ENCODE data around the gene HINT2.

The HINT2 gene

DNA sequence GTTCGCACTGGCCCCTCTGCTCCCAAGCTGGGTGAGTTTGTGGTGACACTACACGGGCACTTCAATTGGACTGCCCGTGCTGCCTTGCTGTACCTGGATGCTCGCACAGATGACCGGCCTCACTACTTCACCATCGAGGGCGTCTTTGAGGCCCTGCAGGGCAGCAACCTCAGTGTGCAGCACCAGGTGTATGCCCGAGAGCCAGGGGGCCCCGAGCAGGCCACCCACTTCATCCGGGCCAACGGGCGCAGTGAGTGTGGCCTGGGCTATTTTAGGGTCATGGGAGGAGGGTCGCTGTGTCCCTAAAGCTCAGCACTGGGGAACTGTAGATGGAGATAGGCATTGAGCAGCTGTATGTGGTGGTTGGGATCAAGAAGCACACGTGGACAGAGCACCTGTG is 22.0 kb downstream of the HINT2 start:
- Histone ChIP-seq H3K9ac (ENCODE audit: low read depth, low read length) (no peak overlapping the region), H3K27me3 (ENCODE audit: insufficient read depth, low read length, poor library complexity) (no peaks in the 10 kb centered on the region), H3K27ac (ENCODE audit: low read length) (no peak overlapping the region), H3K36me3 (ENCODE audit: insufficient read depth, low read length) (peaks cover 6% of the 10 kb centered on the region), H3K4me2 (ENCODE audit: insufficient read depth, low read length) (no peak overlapping the region), H3K9me3 (ENCODE audit: insufficient read depth, low read length, severe bottlenecking) (no peaks in the 10 kb centered on the region), H3K4me3 (ENCODE audit: low read depth in 1 of 2, low read length in 2 of 2) (no peak overlapping the region), H3K4me1 (ENCODE audit: insufficient read depth, low read length) (no peaks in the 10 kb centered on the region), H4K20me1 (ENCODE audit: insufficient read depth, low read length) (no peaks in the 10 kb centered on the region), H3K79me2 (ENCODE audit: insufficient read depth, low read length) (no peaks in the 10 kb centered on the region), H2AFZ (ENCODE audit: low read depth, low read length) (no peak overlapping the region)
- DNase-seq (no peak), ATAC-seq (ENCODE audit: insufficient read depth, low read depth) (no peak)
- TF ChIP-seq, protein P1, sequence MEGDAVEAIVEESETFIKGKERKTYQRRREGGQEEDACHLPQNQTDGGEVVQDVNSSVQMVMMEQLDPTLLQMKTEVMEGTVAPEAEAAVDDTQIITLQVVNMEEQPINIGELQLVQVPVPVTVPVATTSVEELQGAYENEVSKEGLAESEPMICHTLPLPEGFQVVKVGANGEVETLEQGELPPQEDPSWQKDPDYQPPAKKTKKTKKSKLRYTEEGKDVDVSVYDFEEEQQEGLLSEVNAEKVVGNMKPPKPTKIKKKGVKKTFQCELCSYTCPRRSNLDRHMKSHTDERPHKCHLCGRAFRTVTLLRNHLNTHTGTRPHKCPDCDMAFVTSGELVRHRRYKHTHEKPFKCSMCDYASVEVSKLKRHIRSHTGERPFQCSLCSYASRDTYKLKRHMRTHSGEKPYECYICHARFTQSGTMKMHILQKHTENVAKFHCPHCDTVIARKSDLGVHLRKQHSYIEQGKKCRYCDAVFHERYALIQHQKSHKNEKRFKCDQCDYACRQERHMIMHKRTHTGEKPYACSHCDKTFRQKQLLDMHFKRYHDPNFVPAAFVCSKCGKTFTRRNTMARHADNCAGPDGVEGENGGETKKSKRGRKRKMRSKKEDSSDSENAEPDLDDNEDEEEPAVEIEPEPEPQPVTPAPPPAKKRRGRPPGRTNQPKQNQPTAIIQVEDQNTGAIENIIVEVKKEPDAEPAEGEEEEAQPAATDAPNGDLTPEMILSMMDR (IDR thresholded peaks at IDR 0.05; ENCODE audit: borderline replicate concordance, extremely low read depth, low read length, poor library complexity, severe bottlenecking) = no peak
- no peak for TF ChIP-seq EZH2 (IDR thresholded peaks at IDR 0.05; ENCODE audit: borderline replicate concordance, low read depth, low read length, severe bottlenecking)

DNA sequence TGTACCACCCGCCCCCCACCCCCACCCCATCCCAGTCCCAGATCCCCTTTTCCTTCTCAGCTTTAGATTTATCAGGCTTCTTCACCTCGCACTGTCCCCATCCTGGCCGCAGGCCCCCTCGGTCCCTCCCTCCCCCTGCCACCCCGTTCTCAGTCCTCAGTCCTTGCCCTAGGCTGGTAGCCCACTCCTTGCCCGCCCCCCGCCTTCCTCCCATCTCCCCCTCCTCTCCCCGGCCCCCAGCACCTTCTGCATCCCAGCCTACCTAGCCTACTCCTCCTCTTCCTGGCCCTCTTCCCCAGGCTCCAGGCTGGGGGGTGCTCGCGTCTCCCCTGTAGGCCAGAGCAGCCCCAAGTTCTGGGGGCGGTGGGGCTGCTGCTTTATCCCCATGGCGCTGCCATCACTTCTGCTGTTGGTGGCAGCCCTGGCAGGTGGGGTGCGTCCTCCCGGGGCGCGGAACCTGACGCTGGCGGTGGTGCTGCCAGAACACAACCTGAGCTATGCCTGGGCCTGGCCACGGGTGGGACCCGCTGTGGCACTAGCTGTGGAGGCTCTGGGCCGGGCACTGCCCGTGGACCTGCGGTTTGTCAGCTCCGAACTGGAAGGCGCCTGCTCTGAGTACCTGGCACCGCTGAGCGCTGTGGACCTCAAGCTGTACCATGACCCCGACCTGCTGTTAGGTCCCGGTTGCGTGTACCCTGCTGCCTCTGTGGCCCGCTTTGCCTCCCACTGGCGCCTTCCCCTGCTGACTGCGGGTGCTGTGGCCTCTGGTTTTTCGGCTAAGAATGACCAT is 22.6 kb downstream of the HINT2 start:
- no peak overlapping the region for H3K4me3 ChIP-seq (ENCODE audit: low read depth in 1 of 2, low read length in 2 of 2)
- no peak overlapping the region for H3K9ac ChIP-seq (ENCODE audit: low read depth, low read length)

DNA sequence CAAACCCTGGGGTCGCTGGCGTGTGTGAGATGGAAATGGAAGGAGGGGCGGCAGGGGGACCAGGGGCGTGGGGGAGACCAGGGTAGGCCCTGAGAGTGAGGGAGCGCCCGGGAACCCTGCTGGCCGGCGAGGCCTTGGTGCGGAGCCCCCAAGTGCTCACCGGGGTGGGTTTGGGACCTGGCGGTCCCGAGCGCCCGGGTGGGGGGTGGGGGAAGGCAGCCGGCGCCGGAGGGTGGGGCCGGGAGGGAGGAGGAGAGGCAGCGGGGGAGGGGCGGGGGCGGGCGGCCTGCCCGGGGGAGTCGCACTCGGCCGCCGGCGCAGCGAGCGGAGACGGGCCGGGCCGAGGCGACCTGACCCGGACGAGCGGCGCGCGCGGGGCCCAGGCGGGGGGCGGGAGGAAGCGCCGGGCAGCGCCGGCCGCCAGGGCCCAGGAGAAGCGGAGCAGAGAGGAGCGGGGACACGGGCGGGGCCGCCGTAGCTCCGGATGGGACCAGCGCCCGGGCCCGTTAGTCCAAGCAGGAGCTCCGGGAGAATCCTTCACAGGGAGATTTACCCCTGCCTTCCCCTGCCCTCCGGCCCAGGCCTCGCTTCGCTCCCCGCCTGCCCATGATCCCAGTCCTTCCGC is 23.4 kb downstream of the HINT2 start, which contains the start of gene NPR2:
Gene NPR2, plus strand, starts transcription at position 295 of the 625 bp plus-strand sequence. CDS start 818 bp downstream, outside the sequence.
- no peak within 1 kb of the TSS for H2AFZ ChIP-seq (ENCODE audit: low read depth, low read length)
- no peaks in the 10 kb centered on the region for H3K4me1 ChIP-seq (ENCODE audit: insufficient read depth, low read length)

More for the DNA sequence above, 22.6 kb downstream of the HINT2 start:
- Histone ChIP-seq H3K9me3 (ENCODE audit: insufficient read depth, low read length, severe bottlenecking) (no peaks in the 10 kb centered on the region), H2AFZ (ENCODE audit: low read depth, low read length) (no peak overlapping the region), H3K4me1 (ENCODE audit: insufficient read depth, low read length) (no peaks in the 10 kb centered on the region), H3K4me2 (ENCODE audit: insufficient read depth, low read length) (no peak overlapping the region), H3K27me3 (ENCODE audit: insufficient read depth, low read length, poor library complexity) (no peaks in the 10 kb centered on the region), H3K27ac (ENCODE audit: low read length) (no peak overlapping the region), H3K79me2 (ENCODE audit: insufficient read depth, low read length) (no peaks in the 10 kb centered on the region), H3K36me3 (ENCODE audit: insufficient read depth, low read length) (peaks cover 6% of the 10 kb centered on the region), H4K20me1 (ENCODE audit: insufficient read depth, low read length) (no peaks in the 10 kb centered on the region)
- TF ChIP-seq EZH2 (IDR thresholded peaks at IDR 0.05; ENCODE audit: borderline replicate concordance, low read depth, low read length, severe bottlenecking) = no peak
- TF ChIP-seq, protein P1 (IDR thresholded peaks at IDR 0.05; ENCODE audit: borderline replicate concordance, extremely low read depth, low read length, poor library complexity, severe bottlenecking) = no peak
- DNase-seq = no peak
- ATAC-seq (ENCODE audit: insufficient read depth, low read depth) = no peak

More for the DNA sequence above, 23.4 kb downstream of the HINT2 start, which contains the start of gene NPR2:
- Histone ChIP-seq H3K4me2 (ENCODE audit: insufficient read depth, low read length) (no peak within 1 kb of the TSS), H3K4me3 (ENCODE audit: low read depth in 1 of 2, low read length in 2 of 2) (no peak within 1 kb of the TSS), H3K27me3 (ENCODE audit: insufficient read depth, low read length, poor library complexity) (no peaks in the 10 kb centered on the region), H3K36me3 (ENCODE audit: insufficient read depth, low read length) (peaks cover 7% of the 10 kb centered on the region), H3K79me2 (ENCODE audit: insufficient read depth, low read length) (no peaks in the 10 kb centered on the region), H3K27ac (ENCODE audit: low read length) (no peak within 1 kb of the TSS), H3K9ac (ENCODE audit: low read depth, low read length) (no peak within 1 kb of the TSS), H3K9me3 (ENCODE audit: insufficient read depth, low read length, severe bottlenecking) (no peaks in the 10 kb centered on the region), H4K20me1 (ENCODE audit: insufficient read depth, low read length) (no peaks in the 10 kb centered on the region)
- ATAC-seq (ENCODE audit: insufficient read depth, low read depth) (no peak), DNase-seq (no peak)
- no peak for TF ChIP-seq EZH2 (IDR thresholded peaks at IDR 0.05; ENCODE audit: borderline replicate concordance, low read depth, low read length, severe bottlenecking)
- TF ChIP-seq, protein P1 (IDR thresholded peaks at IDR 0.05; ENCODE audit: borderline replicate concordance, extremely low read depth, low read length, poor library complexity, severe bottlenecking) = no peak

Measured in DND-41 (cell line).